ENCODE measurements around the gene ARHGEF18. TPM values are rescaled to one million over a fixed set of nuclear protein-coding genes. Genes with fewer than 3 reads are reported as not detected.

Gene ARHGEF18
- total RNA-seq, 1 experiment from 2014 or later: 34.9 TPM

GRCh38 chr19:7373862-7374261, 25.1 kb downstream of the ARHGEF18 start:
- CTCF ChIA-PET: no interaction called here

GRCh38 chr19:7376151-7376852, 27.6 kb downstream of the ARHGEF18 start:
- ChIA-PET POLR2A (ENCODE audit: low non-redundant PET) (interaction anchor here (0.6 kb wide), 2 partner anchors 22 to 319 kb away, joined by 3 to 4 read pairs; no protein-coding TSS in a partner anchor), CTCF (no interaction called here)
- Histone ChIP-seq H3K36me3 (ENCODE audit: insufficient read depth, low read length, poor library complexity, severe bottlenecking) (no peaks in the 10 kb centered on the region), H3K27me3 (replicated peaks; ENCODE audit: insufficient read depth, low read depth, low read length, poor library complexity) (no peaks in the 10 kb centered on the region), H3K9me3 (ENCODE audit: low read depth, low read length, poor library complexity, severe bottlenecking) (no peaks in the 10 kb centered on the region), H3K4me3 (ENCODE audit: low read depth, low read length, poor library complexity, severe bottlenecking) (no peak overlapping the region), H3K27ac (ENCODE audit: low read depth, low read length, poor library complexity, severe bottlenecking) (no peak overlapping the region), H3K4me1 (ENCODE audit: insufficient read depth, low read length, poor library complexity, severe bottlenecking) (no peaks in the 10 kb centered on the region)
- DNase-seq (ENCODE audit: low spot score): no peak
- BruUV-seq (replicated peaks): no TSS peak
- TF ChIP-seq CTCF (conservative IDR thresholded peaks at IDR 0.05; ENCODE audit: low read depth, low read length): no peak
- no peak for TF ChIP-seq EZH2 (IDR thresholded peaks at IDR 0.05; ENCODE audit: borderline replicate concordance, low read depth, low read length, poor library complexity, severe bottlenecking)
- intact Hi-C loops (cut with micrococcal nuclease; ENCODE audit: unreplicated experiment): no loop called here

More at GRCh38 chr19:7373862-7374261, 25.1 kb downstream of the ARHGEF18 start:
- peak; percentile 23 for DNase-seq (ENCODE audit: low spot score)
- BruUV-seq (replicated peaks): no TSS peak
- no peaks in the 10 kb centered on the region for H3K27me3 ChIP-seq (replicated peaks; ENCODE audit: insufficient read depth, low read depth, low read length, poor library complexity)
- no peak overlapping the region for H3K4me3 ChIP-seq (ENCODE audit: low read depth, low read length, poor library complexity, severe bottlenecking)
- no peak overlapping the region for H3K27ac ChIP-seq (ENCODE audit: low read depth, low read length, poor library complexity, severe bottlenecking)
- no peaks in the 10 kb centered on the region for H3K4me1 ChIP-seq (ENCODE audit: insufficient read depth, low read length, poor library complexity, severe bottlenecking)
- intact Hi-C loops (cut with micrococcal nuclease; ENCODE audit: unreplicated experiment): no loop called here
- POLR2A ChIA-PET (ENCODE audit: low non-redundant PET): no interaction called here
- TF ChIP-seq EZH2 (IDR thresholded peaks at IDR 0.05; ENCODE audit: borderline replicate concordance, low read depth, low read length, poor library complexity, severe bottlenecking) (no peak), CTCF (conservative IDR thresholded peaks at IDR 0.05; ENCODE audit: low read depth, low read length) (no peak)
- no peaks in the 10 kb centered on the region for H3K36me3 ChIP-seq (ENCODE audit: insufficient read depth, low read length, poor library complexity, severe bottlenecking)
- H3K9me3 ChIP-seq (ENCODE audit: low read depth, low read length, poor library complexity, severe bottlenecking): no peaks in the 10 kb centered on the region

- no peak for DNase-seq (ENCODE audit: low spot score)
- BruUV-seq (replicated peaks): no TSS peak
- H3K27me3 ChIP-seq (replicated peaks; ENCODE audit: insufficient read depth, low read depth, low read length, poor library complexity): no peaks in the 10 kb centered on the region
- H3K27ac ChIP-seq (ENCODE audit: low read depth, low read length, poor library complexity, severe bottlenecking): no peak overlapping the region
- H3K9me3 ChIP-seq (ENCODE audit: low read depth, low read length, poor library complexity, severe bottlenecking): no peaks in the 10 kb centered on the region
- no peaks in the 10 kb centered on the region for H3K36me3 ChIP-seq (ENCODE audit: insufficient read depth, low read length, poor library complexity, severe bottlenecking)
- no peak overlapping the region for H3K4me3 ChIP-seq (ENCODE audit: low read depth, low read length, poor library complexity, severe bottlenecking)
- ChIA-PET CTCF (no interaction called here), POLR2A (ENCODE audit: low non-redundant PET) (interaction anchor here (0.6 kb wide), 1 partner anchor 486 kb away, joined by 4 read pairs; no protein-coding TSS in a partner anchor)
- H3K4me1 ChIP-seq (ENCODE audit: insufficient read depth, low read length, poor library complexity, severe bottlenecking): no peaks in the 10 kb centered on the region
- intact Hi-C loops (cut with micrococcal nuclease; ENCODE audit: unreplicated experiment): no loop called here
- no peak for TF ChIP-seq CTCF (conservative IDR thresholded peaks at IDR 0.05; ENCODE audit: low read depth, low read length)
- TF ChIP-seq EZH2 (IDR thresholded peaks at IDR 0.05; ENCODE audit: borderline replicate concordance, low read depth, low read length, poor library complexity, severe bottlenecking): no peak
These were observed 28.5 kb downstream of the ARHGEF18 start for GRCh38 chr19:7377196-7377595.

Measured in A673 (cell line).